ENCODE results near the gene ATP1B3.
A peak's percentile ranks its signal among the peaks of the same experiment; 100 is the strongest.
"Not testable (repeated sequence)": the region's sequence is repeated elsewhere in the genome, so short reads cannot be mapped to it uniquely, and the experiment has no call there.

Gene ATP1B3

GRCh38 chr3:141860766-141861513 is 15.5 kb upstream of the ATP1B3 start:
- no peak for DNase-seq (ENCODE audit: low read depth in 2 of 2)

GRCh38 chr3:141862279-141862816 is 14.1 kb upstream of the ATP1B3 start:
- DNase-seq (ENCODE audit: low read depth in 2 of 2): no peak

GRCh38 chr3:141863491-141863890 is 13.0 kb upstream of the ATP1B3 start:
- no peak for DNase-seq (ENCODE audit: low read depth in 2 of 2)

- no peak for DNase-seq (ENCODE audit: low read depth in 2 of 2)
Observed at GRCh38 chr3:141864281-141864970, 12.0 kb upstream of the ATP1B3 start.

GRCh38 chr3:141865101-141865500 is 11.3 kb upstream of the ATP1B3 start:
- DNase-seq (ENCODE audit: low read depth in 2 of 2): no peak

GRCh38 chr3:141870091-141870687 is 6.3 kb upstream of the ATP1B3 start:
- DNase-seq (ENCODE audit: low read depth in 2 of 2): no peak

- peak; percentile 59 to 74 for DNase-seq (ENCODE audit: low read depth in 2 of 2)
Observed at GRCh38 chr3:141875374-141875892, 1.0 kb upstream of the ATP1B3 start.

GRCh38 chr3:141875893-141876380 is 506 bp upstream of the ATP1B3 start:
- DNase-seq (ENCODE audit: low read depth in 2 of 2): no peak

- peak; percentile 61 to 62 for DNase-seq (ENCODE audit: low read depth in 2 of 2)
Observed at GRCh38 chr3:141876891-141877621, 613 bp downstream of the ATP1B3 start.

- DNase-seq (ENCODE audit: low read depth in 2 of 2): no peak
Observed at GRCh38 chr3:141877911-141878310, 1.5 kb downstream of the ATP1B3 start.

GRCh38 chr3:141878326-141878725 is 1.9 kb downstream of the ATP1B3 start:
- no peak for DNase-seq (ENCODE audit: low read depth in 2 of 2)

GRCh38 chr3:141878817-141879216 is 2.4 kb downstream of the ATP1B3 start:
- DNase-seq (ENCODE audit: low read depth in 2 of 2): no peak

- DNase-seq (ENCODE audit: low read depth in 2 of 2): no peak
Observed at GRCh38 chr3:141881702-141882101, 5.3 kb downstream of the ATP1B3 start.

GRCh38 chr3:141887051-141887450 is 10.6 kb downstream of the ATP1B3 start:
- DNase-seq (ENCODE audit: low read depth in 2 of 2): no peak

- DNase-seq (ENCODE audit: low read depth in 2 of 2): not testable (repeated sequence)
Observed at GRCh38 chr3:141888548-141888947, 12.1 kb downstream of the ATP1B3 start.

- no peak for DNase-seq (ENCODE audit: low read depth in 2 of 2)
Observed at GRCh38 chr3:141894524-141895176, 18.2 kb downstream of the ATP1B3 start.

- DNase-seq (ENCODE audit: low read depth in 2 of 2): no peak
Observed at GRCh38 chr3:141895731-141896130, 19.3 kb downstream of the ATP1B3 start.

- DNase-seq (ENCODE audit: low read depth in 2 of 2): no peak
Observed at GRCh38 chr3:141898908-141899307, 22.5 kb downstream of the ATP1B3 start.

- no peak for DNase-seq (ENCODE audit: low read depth in 2 of 2)
Observed at GRCh38 chr3:141900343-141900742, 23.9 kb downstream of the ATP1B3 start.

GRCh38 chr3:141901914-141902313 is 25.5 kb downstream of the ATP1B3 start:
- no peak for DNase-seq (ENCODE audit: low read depth in 2 of 2)

GRCh38 chr3:141904203-141904602 is 27.8 kb downstream of the ATP1B3 start:
- no peak for DNase-seq (ENCODE audit: low read depth in 2 of 2)
